PC-9 (cell line): ENCODE data around the gene ZNF488. TPM values are rescaled to one million over a fixed set of nuclear protein-coding genes. Genes with fewer than 3 reads are reported as not detected.

Source experiments
- BruUV-seq: library from RNA; stranded (reverse); fragments of 400-500 nt; replicated peaks from 2 replicates; lab custom pipeline; 2021; lab: Mats Ljungman, UMichigan
- CTCF ChIA-PET: fragments of 300-600 bp; sonication (Branson Sonifier 250); formaldehyde crosslinking; loops from one replicate; lab custom pipeline; 2022; ENCODE audit warnings: antibody characterized with exemption; lab: Charles Lee
- POLR2A ChIA-PET: fragments of 300-600 bp; sonication (Branson Sonifier 250); formaldehyde crosslinking; loops from one replicate; lab custom pipeline; 2022; ENCODE audit warnings: antibody characterized with exemption; ENCODE audit not compliant: unreplicated experiment; lab: Charles Lee
- DNase-seq, 2 experiments: peaks; one replicate each; pipeline versions ENCODE4 v3.0.0 to v3.0.0-alpha.2; 2015 to 2022; ENCODE audit warnings: mixed read lengths in 1 of 2
- H2AFZ ChIP-seq: fragments of 200-600 bp; sonication (generic); 2 replicates; pipeline ENCODE4 v1.8.1; 2017; ENCODE audit warnings: antibody characterized with exemption
- H3F3A ChIP-seq: fragments of 200-600 bp; sonication (generic); 2 replicates; pipeline ENCODE4 v1.8.1; 2017; ENCODE audit warnings: antibody characterized with exemption, mild to moderate bottlenecking, low read depth; ENCODE audit not compliant: insufficient read depth
- H3K27ac ChIP-seq: fragments of 200-600 bp; sonication (generic); 2 replicates; pipeline ENCODE4 v1.6.1; 2016; ENCODE audit warnings: mixed run types
- H3K27me3 ChIP-seq: fragments of 200-600 bp; sonication (generic); 2 replicates; pipeline ENCODE4 v1.6.1; 2016; ENCODE audit warnings: low read depth, mixed run types; ENCODE audit not compliant: insufficient read depth
- H3K36me3 ChIP-seq: fragments of 200-600 bp; sonication (generic); 2 replicates; pipeline ENCODE4 v1.6.1; 2016; ENCODE audit warnings: low read depth, mixed run types
- H3K4me1 ChIP-seq: fragments of 200-600 bp; sonication (generic); replicated peaks from 2 replicates; pipeline ENCODE4 v1.6.1; 2016; ENCODE audit warnings: mixed run types; ENCODE audit not compliant: insufficient read depth
- H3K4me2 ChIP-seq: fragments of 200-600 bp; sonication (generic); 2 replicates; pipeline ENCODE4 v1.6.1; 2017; ENCODE audit warnings: mixed run types
- H3K4me3 ChIP-seq: fragments of 200-600 bp; sonication (generic); 2 replicates; pipeline ENCODE4 v1.6.1; 2016; ENCODE audit warnings: mixed run types
- H3K79me2 ChIP-seq: fragments of 200-600 bp; sonication (generic); 2 replicates; pipeline ENCODE4 v1.6.1; 2017; ENCODE audit warnings: low read depth, mixed run types
- H3K9me2 ChIP-seq: fragments of 200-600 bp; sonication (generic); 2 replicates; pipeline ENCODE4 v1.8.1; 2017; ENCODE audit warnings: mild to moderate bottlenecking; ENCODE audit not compliant: insufficient read depth
- H3K9me3 ChIP-seq: fragments of 200-600 bp; sonication (generic); 2 replicates; pipeline ENCODE4 v1.8.1; 2016; ENCODE audit warnings: low read depth; ENCODE audit not compliant: insufficient read depth
- H4K20me1 ChIP-seq: fragments of 200-600 bp; sonication (generic); 2 replicates; pipeline ENCODE4 v1.8.1; 2017; ENCODE audit not compliant: insufficient read depth
- EZH2 ChIP-seq: fragments of 200-600 bp; sonication (generic); IDR thresholded peaks from 2 replicates; pipeline ENCODE4 v1.8.0; 2017; ENCODE audit warnings: antibody characterized with exemption, low read depth
- intact Hi-C: fragments of 100-400 bp; cut with micrococcal nuclease; formaldehyde crosslinking; loops from one replicate; pipeline ENCODE4 v1.10.0; 2022; ENCODE audit not compliant: unreplicated experiment
- total RNA-seq: library from RNA; stranded (reverse); gene quantifications from 2 replicates; pipeline ENCODE4 v1.2.3, GENCODE V29; 2021
- TF ChIP-seq, protein P1 (sequence below): fragments of 200-600 bp; sonication (generic); conservative IDR thresholded peaks from 2 replicates; pipeline ENCODE4 v1.6.1; 2017; ENCODE audit warnings: mixed run types, antibody characterized with exemption, mild to moderate bottlenecking, moderate library complexity

ZNF488 gene
- total RNA-seq, 1 experiment from 2014 or later = 18.1 TPM

DNA sequence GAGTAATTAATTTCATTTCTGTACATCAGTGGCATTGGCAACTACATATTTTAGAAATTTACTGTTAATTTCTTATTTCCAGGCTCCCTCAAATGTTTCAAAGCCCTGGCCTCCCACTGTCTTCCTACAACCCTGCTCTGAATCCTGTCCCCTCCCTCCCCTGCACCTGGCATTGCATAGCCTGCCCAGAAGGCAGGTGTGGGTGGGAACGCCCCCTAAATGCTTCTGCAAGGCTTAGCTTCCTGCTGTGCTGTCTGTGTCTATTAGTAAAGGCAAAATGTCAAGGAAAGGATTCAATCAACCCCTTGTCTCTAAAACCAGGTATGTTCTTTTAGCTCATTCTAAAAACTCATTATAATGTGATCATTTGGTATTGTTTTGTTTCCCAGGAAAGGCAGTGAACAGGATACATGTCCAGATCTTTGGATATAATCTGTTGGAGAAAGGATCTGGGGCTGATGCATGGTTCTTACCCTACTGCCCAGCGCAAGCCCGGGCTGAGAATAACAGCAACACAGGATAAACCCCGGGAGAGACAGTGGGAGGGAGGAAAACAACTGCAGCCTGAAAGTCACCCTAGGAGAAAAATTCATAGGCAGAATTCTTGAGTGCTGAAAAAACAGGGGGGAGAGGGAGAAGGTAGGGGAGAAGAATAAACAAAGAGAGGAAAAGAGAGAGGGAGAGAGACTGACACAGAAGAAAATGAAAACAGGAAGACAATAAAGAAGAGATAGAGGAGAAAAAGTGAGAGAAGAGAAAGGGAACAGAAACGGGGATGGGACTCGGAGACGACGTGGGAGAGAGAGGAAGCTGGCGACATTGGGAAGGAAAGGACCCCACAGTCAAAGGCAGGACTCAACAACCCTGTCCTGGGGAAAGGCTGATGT, 589 bp downstream of the ZNF488 start:
- ChIA-PET CTCF (interaction anchor here (0.6 to 1.0 kb wide), 4 partner anchors 13 to 22 kb away, joined by 3 to 7 read pairs (median 3); no protein-coding TSS in a partner anchor), POLR2A (interaction anchor here (0.6 to 1.1 kb wide), 9 partner anchors 11 to 340 kb away, joined by 3 to 11 read pairs (median 7); no protein-coding TSS in a partner anchor)
- no TSS peak for BruUV-seq
- no peaks in the 10 kb centered on the region for H3K27me3 ChIP-seq
- H3K9me2 ChIP-seq = no peaks in the 10 kb centered on the region
- H3K36me3 ChIP-seq = no peaks in the 10 kb centered on the region
- H3K9me3 ChIP-seq = 0 out of 2 replicates have a peak, but pooled peaks cover 4% of the 10 kb centered on the region
- no peaks in the 10 kb centered on the region for H4K20me1 ChIP-seq
- no peaks in the 10 kb centered on the region for H3K79me2 ChIP-seq
- TF ChIP-seq, protein P1, sequence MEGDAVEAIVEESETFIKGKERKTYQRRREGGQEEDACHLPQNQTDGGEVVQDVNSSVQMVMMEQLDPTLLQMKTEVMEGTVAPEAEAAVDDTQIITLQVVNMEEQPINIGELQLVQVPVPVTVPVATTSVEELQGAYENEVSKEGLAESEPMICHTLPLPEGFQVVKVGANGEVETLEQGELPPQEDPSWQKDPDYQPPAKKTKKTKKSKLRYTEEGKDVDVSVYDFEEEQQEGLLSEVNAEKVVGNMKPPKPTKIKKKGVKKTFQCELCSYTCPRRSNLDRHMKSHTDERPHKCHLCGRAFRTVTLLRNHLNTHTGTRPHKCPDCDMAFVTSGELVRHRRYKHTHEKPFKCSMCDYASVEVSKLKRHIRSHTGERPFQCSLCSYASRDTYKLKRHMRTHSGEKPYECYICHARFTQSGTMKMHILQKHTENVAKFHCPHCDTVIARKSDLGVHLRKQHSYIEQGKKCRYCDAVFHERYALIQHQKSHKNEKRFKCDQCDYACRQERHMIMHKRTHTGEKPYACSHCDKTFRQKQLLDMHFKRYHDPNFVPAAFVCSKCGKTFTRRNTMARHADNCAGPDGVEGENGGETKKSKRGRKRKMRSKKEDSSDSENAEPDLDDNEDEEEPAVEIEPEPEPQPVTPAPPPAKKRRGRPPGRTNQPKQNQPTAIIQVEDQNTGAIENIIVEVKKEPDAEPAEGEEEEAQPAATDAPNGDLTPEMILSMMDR = no peak
- peak; percentile 71 for DNase-seq
- H3K4me3 ChIP-seq = peak overlapping the region; percentile 81
- H3F3A ChIP-seq = peaks cover 8% of the 10 kb centered on the region; the same call in 1 of the 2 replicates
- peak overlapping the region; percentile 3; the same call in 1 of the 2 replicates for H3K27ac ChIP-seq
- peaks cover 21% of the 10 kb centered on the region for H3K4me1 ChIP-seq
- peak overlapping the region; percentile 81 for H2AFZ ChIP-seq
- peak overlapping the region; percentile 97 for H3K4me2 ChIP-seq
- intact Hi-C loops = loop anchor here (1.0 to 2.0 kb wide), 2 partner anchors 21 to 23 kb away; no protein-coding TSS in a partner anchor

DNA sequence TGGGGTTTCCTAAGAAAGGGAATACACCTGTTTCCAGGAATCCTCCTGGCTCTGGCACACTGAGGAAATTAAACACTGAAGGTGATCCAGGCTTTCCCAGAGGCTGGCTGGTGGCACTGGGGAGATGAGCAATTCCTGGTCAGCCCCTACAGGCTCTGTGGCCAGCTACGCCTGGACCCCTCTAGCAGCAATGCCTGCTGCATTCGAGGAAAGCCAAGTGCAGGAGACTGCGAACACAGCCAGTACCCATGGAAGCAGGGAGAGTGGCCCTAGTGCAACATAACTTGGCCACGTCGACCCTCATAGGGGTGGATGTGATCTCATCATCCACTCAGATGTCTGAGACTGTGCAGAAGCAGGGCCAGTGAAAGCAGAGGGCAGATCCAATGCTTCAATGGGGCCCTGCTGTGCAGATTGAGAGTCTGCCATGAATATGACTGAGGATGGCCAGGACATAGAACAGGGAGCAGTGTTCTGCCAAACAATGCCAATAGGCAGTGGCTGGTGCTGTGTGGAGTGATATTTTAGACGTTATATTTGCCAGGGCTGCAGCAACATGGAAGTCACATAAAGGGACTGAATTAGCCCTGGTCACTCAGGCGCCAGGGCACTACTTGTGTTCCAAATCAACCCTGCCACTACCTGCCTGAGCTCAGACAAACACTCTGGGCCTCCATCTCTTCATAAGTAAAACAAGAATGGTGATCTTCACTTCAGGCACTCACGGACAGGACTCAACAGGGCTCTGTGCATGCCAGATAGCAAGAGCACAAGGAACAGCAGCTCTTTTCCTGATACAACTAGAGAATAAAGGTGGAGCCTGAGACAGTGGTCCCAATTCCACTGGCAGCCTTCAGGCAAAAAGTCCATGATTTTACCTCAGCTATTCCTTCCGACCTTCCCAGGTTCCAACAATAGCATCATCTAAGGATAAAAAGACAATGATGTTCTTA, 2.4 kb downstream of the ZNF488 start:
- TF ChIP-seq, protein P1 = no peak
- TF ChIP-seq EZH2 = no peak
- Histone ChIP-seq H3F3A (peaks cover 8% of the 10 kb centered on the region; the same call in 1 of the 2 replicates), H3K27ac (no peak overlapping the region), H2AFZ (no peak overlapping the region), H3K4me3 (no peak overlapping the region), H3K4me1 (peaks cover 21% of the 10 kb centered on the region), H4K20me1 (no peaks in the 10 kb centered on the region), H3K9me2 (no peaks in the 10 kb centered on the region), H3K36me3 (no peaks in the 10 kb centered on the region), H3K9me3 (0 out of 2 replicates have a peak, but pooled peaks cover 4% of the 10 kb centered on the region), H3K79me2 (no peaks in the 10 kb centered on the region), H3K27me3 (no peaks in the 10 kb centered on the region), H3K4me2 (no peak overlapping the region)
- intact Hi-C loops = no loop called here
- ChIA-PET CTCF (no interaction called here), POLR2A (no interaction called here)
- no TSS peak for BruUV-seq
- DNase-seq = no peak

GRCh38 chr10:47381103-47381395, 3.0 kb downstream of the ZNF488 start:
- no peaks in the 10 kb centered on the region for H3K79me2 ChIP-seq
- no peak for DNase-seq
- H3K27me3 ChIP-seq = no peaks in the 10 kb centered on the region
- H3K9me2 ChIP-seq = no peaks in the 10 kb centered on the region
- no peaks in the 10 kb centered on the region for H3K36me3 ChIP-seq
- H4K20me1 ChIP-seq = no peaks in the 10 kb centered on the region
- CTCF ChIA-PET = no interaction called here
- no peak overlapping the region for H3K27ac ChIP-seq
- 0 out of 2 replicates have a peak, but pooled peaks cover under 1% of the 10 kb centered on the region for H3K9me3 ChIP-seq
- no peak overlapping the region for H2AFZ ChIP-seq
- H3K4me2 ChIP-seq = no peak overlapping the region
- no peak overlapping the region for H3K4me3 ChIP-seq
- intact Hi-C loops = no loop called here
- H3K4me1 ChIP-seq = peaks cover 21% of the 10 kb centered on the region
- POLR2A ChIA-PET = interaction anchor here (0.6 kb wide), 1 partner anchor 1059 kb away, joined by 5 read pairs; no protein-coding TSS in a partner anchor
- TF ChIP-seq, protein P1 = no peak
- TF ChIP-seq EZH2 = no peak
- H3F3A ChIP-seq = peaks cover 8% of the 10 kb centered on the region; the same call in 1 of the 2 replicates
- BruUV-seq = no TSS peak
